Thyroid gland (tissue), 4 donors: ENCODE results near the gene GRIN2D.

ENCODE experiments used
- CTCF ChIP-seq, 6 experiments: fragments of 200-600 bp in 3 of 6; fragments of 450-650 bp in 3 of 6; sonication (generic) in 3 of 6; IDR thresholded peaks; one replicate each; pipeline ENCODE4 v1.5.1; 2016 to 2019; ENCODE audit warnings: antibody characterized with exemption in 6 of 6, mild to moderate bottlenecking in 2 of 6, inconsistent platforms in 1 of 6, moderate library complexity in 1 of 6
- POLR2A ChIP-seq, 2 donors: fragments of 450-650 bp; IDR thresholded peaks; one replicate each; pipeline ENCODE4 v1.6.1; 2017; ENCODE audit warnings: antibody characterized with exemption in 2 of 2, mild to moderate bottlenecking in 2 of 2, moderate library complexity in 1 of 2

- TF ChIP-seq POLR2A (IDR thresholded peaks at IDR 0.05) (no peak), CTCF (IDR thresholded peaks at IDR 0.05) (no peak)
These were observed 28.7 kb upstream of the GRIN2D start for GRCh38 chr19:48364598-48365348.
